Prostate gland (tissue), 2 donors: ENCODE data around the gene KIF26B. TPM values are rescaled to one million over a fixed set of nuclear protein-coding genes. Genes with fewer than 3 reads are reported as not detected.

Experiments used
- DNase-seq: peaks from one replicate; pipeline ENCODE4 v3.0.0-alpha.2; 2019; ENCODE audit warnings: low spot score
- H3K27ac ChIP-seq, 2 donors: fragments of 200-600 bp; sonication (generic); 2 replicates each; pipeline ENCODE4 v1.5.1; 2017 to 2019
- H3K27me3 ChIP-seq: fragments of 200-600 bp; sonication (generic); replicated peaks from 2 replicates; pipeline ENCODE4 v1.5.1; 2019; ENCODE audit not compliant: insufficient read depth
- H3K36me3 ChIP-seq, 2 donors: fragments of 200-600 bp; sonication (generic); 1 replicate in 1 of 2; 2 replicates in 1 of 2; pipeline versions ENCODE4 v1.5.1 to v1.8.1; 2017 to 2019
- H3K4me1 ChIP-seq: fragments of 200-600 bp; sonication (generic); replicated peaks from 2 replicates; pipeline ENCODE4 v1.5.1; 2019
- H3K4me3 ChIP-seq, 2 donors: fragments of 200-600 bp; sonication (generic); 2 replicates each; pipeline ENCODE4 v1.5.1; 2017 to 2019
- H3K9me3 ChIP-seq: fragments of 200-600 bp; sonication (generic); 2 replicates; pipeline ENCODE4 v1.5.1; 2017
- CTCF ChIP-seq, 4 experiments: fragments of 200-600 bp in 2 of 4; fragments of 450-650 bp in 2 of 4; sonication (generic) in 2 of 4; IDR thresholded peaks; 1 replicate in 3 of 4; 2 replicates in 1 of 4; pipeline ENCODE4 v1.5.1; 2016 to 2019; ENCODE audit warnings: antibody characterized with exemption in 4 of 4, mild to moderate bottlenecking in 2 of 4, moderate library complexity in 2 of 4
- POLR2A ChIP-seq: fragments of 450-650 bp; IDR thresholded peaks from one replicate; pipeline ENCODE4 v1.6.1; 2016; ENCODE audit warnings: antibody characterized with exemption, mild to moderate bottlenecking
- POLR2AphosphoS5 ChIP-seq: sonication (generic); formaldehyde crosslinking; IDR thresholded peaks from one replicate; pipeline ENCODE4 v1.6.1; 2017; ENCODE audit warnings: antibody characterized with exemption
- WGBS: methylation state at CpG from one replicate; pipeline ENCODE4 v1.1.5; 2018; 5-methylcytosine and 5-hydroxymethylcytosine counted together
- intact Hi-C: fragments of 100-400 bp; cut with DNase I; formaldehyde crosslinking; loops from one replicate; pipeline ENCODE4 v1.14.2; 2022
- total RNA-seq, 2 donors: library from RNA; depleted of rRNA; stranded (reverse); fragments of >200 nt; gene quantifications; one replicate each; pipeline ENCODE4 v1.1.0, GENCODE V29; 2016

KIF26B gene
- total RNA-seq, 2 donors from 2014 or later = 3.3 to 3.8 TPM

- no peak for DNase-seq
- Histone ChIP-seq H3K36me3 (no peaks in the 10 kb centered on the region), H3K4me3 (no peak overlapping the region), H3K27me3 (no peaks in the 10 kb centered on the region), H3K9me3 (no peaks in the 10 kb centered on the region), H3K27ac (no peak overlapping the region), H3K4me1 (no peaks in the 10 kb centered on the region)
- TF ChIP-seq POLR2A (no peak), CTCF (IDR thresholded peaks at IDR 0.05) (no peak), POLR2AphosphoS5 (no peak)
- intact Hi-C loops = no loop called here
- WGBS = 69% methylated on average over 3 of the region's 3 CpGs
Measured at GRCh38 chr1:245485996-245486395, 331.2 kb downstream of the KIF26B start.

DNA sequence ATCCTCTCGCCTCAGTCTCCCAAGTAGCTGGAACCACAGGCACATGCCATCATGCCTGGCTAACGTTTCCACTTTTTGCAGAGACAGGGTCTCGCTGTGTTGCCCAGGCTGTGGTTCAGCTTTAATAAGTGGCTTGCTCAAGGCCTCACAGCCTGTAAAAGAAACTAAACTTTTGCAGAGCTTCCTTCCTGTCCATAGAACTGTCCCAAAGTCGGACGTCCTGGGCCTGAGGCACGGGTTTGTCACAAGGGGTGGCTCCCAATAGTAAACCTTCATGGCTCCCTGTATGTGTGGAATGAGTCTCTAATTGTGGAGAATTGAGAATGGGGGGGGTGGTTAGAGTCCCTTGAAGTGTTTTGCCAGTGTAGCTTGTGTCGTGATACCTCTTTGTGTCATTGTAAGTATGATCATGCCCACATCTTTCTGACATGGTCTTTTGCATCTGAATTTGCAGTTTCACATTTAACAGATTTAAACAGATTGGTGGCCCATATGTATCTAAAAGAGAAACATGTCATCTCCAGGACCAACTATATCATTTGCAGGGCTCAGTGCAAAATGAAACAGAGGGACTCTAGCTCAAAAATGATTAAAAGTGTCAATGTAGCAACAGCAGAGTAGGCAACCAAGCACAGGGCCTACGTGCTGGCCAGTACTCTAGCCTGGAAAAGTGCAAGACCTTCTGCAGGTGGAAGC, 332.1 kb downstream of the KIF26B start:
- intact Hi-C loops = no loop called here
- H3K4me1 ChIP-seq = no peaks in the 10 kb centered on the region
- no peaks in the 10 kb centered on the region for H3K9me3 ChIP-seq
- WGBS = 94% methylated on average over 8 of the region's 8 CpGs
- no peak overlapping the region for H3K4me3 ChIP-seq
- no peaks in the 10 kb centered on the region for H3K27me3 ChIP-seq
- TF ChIP-seq POLR2AphosphoS5 (no peak), POLR2A (no peak), CTCF (IDR thresholded peaks at IDR 0.05) (no peak)
- H3K27ac ChIP-seq = no peak overlapping the region
- no peaks in the 10 kb centered on the region for H3K36me3 ChIP-seq
- DNase-seq = no peak

DNA sequence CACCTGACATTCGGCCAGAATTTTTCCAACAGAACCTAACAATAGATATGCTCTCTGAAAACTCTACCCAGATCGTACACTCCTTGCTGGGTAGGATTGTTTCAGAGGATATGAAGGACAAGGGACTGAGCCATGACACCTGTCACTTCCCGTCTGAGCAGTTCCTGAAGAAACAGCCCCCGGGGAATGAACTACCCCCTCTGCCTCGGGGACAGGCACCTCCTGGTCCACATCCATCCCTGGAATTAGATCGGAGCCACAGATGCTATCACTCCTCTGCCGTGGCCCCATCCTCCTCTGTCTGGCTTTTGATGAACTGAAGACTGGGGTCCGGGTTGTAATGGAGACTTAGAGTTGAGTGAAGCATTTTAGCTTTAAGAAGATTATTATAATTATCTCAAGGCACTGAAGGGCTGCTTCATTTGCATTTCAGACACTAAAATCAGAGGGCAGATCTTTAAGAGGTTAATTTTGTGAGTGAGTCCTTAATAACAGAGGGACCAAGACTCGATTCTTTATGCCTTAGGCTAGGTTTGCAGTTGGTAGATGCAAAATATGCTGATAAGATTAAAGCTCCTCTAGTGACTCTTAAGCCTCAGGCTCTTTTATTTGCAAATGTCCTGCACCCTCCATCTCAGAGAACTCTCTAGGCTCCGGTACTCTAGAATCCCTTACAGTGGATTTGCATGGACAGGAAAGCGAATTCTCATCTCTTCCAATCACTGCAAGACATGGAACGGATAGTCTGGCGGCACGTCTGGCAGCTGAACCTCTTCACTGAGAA, 333.8 kb downstream of the KIF26B start:
- H3K9me3 ChIP-seq = no peaks in the 10 kb centered on the region
- H3K27me3 ChIP-seq = no peaks in the 10 kb centered on the region
- DNase-seq = no peak
- H3K36me3 ChIP-seq = no peaks in the 10 kb centered on the region
- H3K4me3 ChIP-seq = no peak overlapping the region
- WGBS = 80% methylated on average over 14 of the region's 14 CpGs
- intact Hi-C loops = no loop called here
- H3K27ac ChIP-seq = no peak overlapping the region
- no peak for TF ChIP-seq POLR2A
- TF ChIP-seq POLR2AphosphoS5 = no peak
- no peak for TF ChIP-seq CTCF (IDR thresholded peaks at IDR 0.05)
- no peaks in the 10 kb centered on the region for H3K4me1 ChIP-seq

DNA sequence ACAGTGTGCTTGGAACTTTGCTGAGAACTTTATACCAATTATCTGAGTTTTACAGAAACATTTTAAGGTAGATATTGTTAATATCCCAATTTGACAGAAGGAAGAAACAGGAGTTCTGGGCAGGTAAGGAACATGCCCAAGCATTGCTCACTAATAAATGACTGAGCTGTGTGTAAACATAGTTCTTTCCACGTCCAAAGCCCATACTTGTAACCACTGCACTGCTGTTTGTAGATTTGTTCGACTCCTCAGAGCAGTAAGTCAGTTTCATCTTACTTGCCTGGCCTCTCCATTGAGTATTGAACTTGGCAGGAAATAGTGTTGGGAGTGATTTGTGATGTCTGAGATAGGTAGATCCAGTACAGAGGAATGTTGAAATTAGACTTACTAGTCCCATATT, 335.1 kb downstream of the KIF26B start:
- DNase-seq = peak; percentile 58
- no peaks in the 10 kb centered on the region for H3K9me3 ChIP-seq
- intact Hi-C loops = no loop called here
- no peaks in the 10 kb centered on the region for H3K36me3 ChIP-seq
- no peak overlapping the region for H3K4me3 ChIP-seq
- no peaks in the 10 kb centered on the region for H3K4me1 ChIP-seq
- no peaks in the 10 kb centered on the region for H3K27me3 ChIP-seq
- 29% methylated on average over 2 of the region's 2 CpGs for WGBS
- no peak overlapping the region for H3K27ac ChIP-seq
- TF ChIP-seq CTCF (IDR thresholded peaks at IDR 0.05) (no peak), POLR2AphosphoS5 (peak; percentile 74)

DNA sequence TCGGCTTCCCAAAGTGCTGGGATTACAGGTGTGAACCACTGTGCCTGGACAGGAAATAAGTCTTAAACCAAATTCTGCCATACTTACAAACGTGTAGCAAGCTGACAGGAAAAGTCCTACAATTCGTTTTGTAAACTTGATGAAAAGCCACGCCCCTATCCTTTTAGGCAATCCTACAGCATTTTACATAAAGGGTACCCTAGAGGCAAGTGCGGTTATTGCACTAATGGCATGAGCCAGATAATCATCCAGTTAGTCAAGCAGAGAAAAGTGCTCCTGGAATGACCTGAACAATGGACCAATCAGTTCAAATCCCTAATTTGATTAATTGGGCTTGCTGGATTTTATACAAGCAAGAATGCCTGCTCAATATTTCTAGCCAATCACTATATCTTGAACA, 338.2 kb downstream of the KIF26B start:
- TF ChIP-seq POLR2A = no peak
- TF ChIP-seq CTCF (IDR thresholded peaks at IDR 0.05) = no peak
- TF ChIP-seq POLR2AphosphoS5 = no peak
- no peaks in the 10 kb centered on the region for H3K4me1 ChIP-seq
- no peak overlapping the region for H3K27ac ChIP-seq
- DNase-seq = no peak
- H3K36me3 ChIP-seq = no peaks in the 10 kb centered on the region
- no peaks in the 10 kb centered on the region for H3K27me3 ChIP-seq
- intact Hi-C loops = no loop called here
- WGBS = 74% methylated on average over 5 of the region's 5 CpGs
- no peaks in the 10 kb centered on the region for H3K9me3 ChIP-seq
- H3K4me3 ChIP-seq = no peak overlapping the region
